Naive B cell (primary cell): ENCODE data around the gene PRRT4. TPM values are rescaled to one million over a fixed set of nuclear protein-coding genes. Genes with fewer than 3 reads are reported as not detected.
A peak's percentile ranks its signal among the peaks of the same experiment; 100 is the strongest.

Experiments
- ATAC-seq, 2 donors: fragments of 150-1000 bp; cut with Tn5 transposase; 2 replicates each; pipeline ENCODE4 v1.10.0; 2021; ENCODE audit warnings: low read depth in 2 of 2, mild to moderate bottlenecking in 2 of 2, moderate library complexity in 2 of 2
- DNase-seq: peaks from one replicate; pipeline ENCODE4 v3.0.0; 2022
- H3K27ac Mint-ChIP-seq, 6 donors: one replicate each; pipeline ENCODE4 v1.8.0; 2020 to 2022; ENCODE audit warnings: mild to moderate bottlenecking in 6 of 6, mixed read lengths in 6 of 6, moderate library complexity in 5 of 6, inconsistent platforms in 2 of 6
- H3K27me3 Mint-ChIP-seq, 3 donors: one replicate each; pipeline ENCODE4 v1.8.0; 2021 to 2022; ENCODE audit warnings: mixed read lengths in 3 of 3, mild to moderate bottlenecking in 1 of 3
- H3K36me3 Mint-ChIP-seq, 2 donors: one replicate each; pipeline ENCODE4 v1.8.0; 2020 to 2022; ENCODE audit warnings: mixed read lengths in 2 of 2, inconsistent platforms in 1 of 2, mild to moderate bottlenecking in 1 of 2
- H3K4me1 Mint-ChIP-seq, 3 donors: one replicate each; pipeline ENCODE4 v1.8.0; 2020 to 2022; ENCODE audit warnings: mixed read lengths in 3 of 3, inconsistent platforms in 1 of 3, mild to moderate bottlenecking in 1 of 3, moderate library complexity in 1 of 3
- H3K4me3 Mint-ChIP-seq, 8 donors: one replicate each; pipeline ENCODE4 v1.8.0; 2020 to 2022; ENCODE audit warnings: mild to moderate bottlenecking in 8 of 8, mixed read lengths in 8 of 8, moderate library complexity in 8 of 8, inconsistent platforms in 2 of 8
- H3K9me3 Mint-ChIP-seq, 7 donors: one replicate each; pipeline ENCODE4 v1.8.0; 2020 to 2022; ENCODE audit warnings: mixed read lengths in 7 of 7, mild to moderate bottlenecking in 5 of 7, inconsistent platforms in 2 of 7, moderate library complexity in 1 of 7
- polyA plus RNA-seq, 6 donors: library from polyadenylated mRNA; unstranded; fragments of 300-500 nt; fragmentation: Illumina TruSeq; gene quantifications; one replicate each; pipeline ENCODE4 v1.2.3, GENCODE V29; 2021; ENCODE audit warnings: low read depth in 6 of 6

Gene PRRT4
- not detected for polyA plus RNA-seq

DNA sequence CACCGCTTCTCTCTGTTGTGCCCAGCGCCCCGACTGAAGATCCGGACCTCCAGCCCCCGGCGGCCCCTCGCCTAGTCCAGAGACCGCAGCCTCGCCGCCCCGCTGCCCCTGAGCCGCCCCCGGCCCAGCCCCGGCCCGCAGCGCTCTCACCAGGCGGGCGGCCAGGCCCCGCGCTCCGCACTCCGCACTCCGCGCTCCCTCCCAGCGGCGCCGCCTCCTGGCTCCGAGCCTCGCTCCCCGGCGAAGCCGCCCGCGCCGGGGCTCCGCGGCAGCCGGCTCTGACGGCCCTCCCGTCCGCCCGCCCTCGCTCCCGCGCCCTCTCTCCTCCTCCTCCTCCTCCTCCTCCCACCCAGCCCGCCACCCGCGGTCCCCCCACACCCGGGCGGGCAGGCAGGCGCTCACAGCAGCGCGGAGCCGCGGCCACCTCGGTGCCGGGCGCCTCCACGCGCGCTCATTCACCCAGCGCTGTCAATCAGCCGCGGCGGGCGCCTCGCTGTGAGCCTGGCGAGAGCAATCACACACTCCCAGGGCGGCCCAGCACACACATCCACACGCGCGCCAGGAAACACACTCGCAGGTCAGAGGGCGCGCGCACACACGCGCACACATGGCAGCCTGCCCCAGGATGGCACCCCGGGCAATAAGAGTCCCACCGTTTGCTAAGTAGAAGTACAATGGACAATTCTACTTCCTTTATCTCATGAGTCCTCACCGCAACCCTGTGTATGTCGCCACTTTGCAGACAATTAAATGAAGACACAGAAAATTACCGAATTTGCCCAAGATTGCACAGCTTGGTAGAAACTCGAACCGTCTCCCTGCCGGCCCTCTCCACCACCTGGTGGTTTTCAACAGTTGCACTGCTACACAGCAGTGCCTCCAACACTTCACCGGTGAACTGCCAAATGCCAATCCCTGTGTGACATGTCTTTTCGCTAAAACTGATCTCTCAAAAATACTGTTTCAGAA lies at the start of gene PRRT4:
PRRT4 (minus strand) TSS at position 280 of the 969 bp plus-strand sequence.
- Mint-ChIP-seq H3K27me3 (peaks cover 58 to 87% (median 81%) of the 10 kb centered on the region in 3 donors), H3K27ac (peak within 1 kb of the TSS in 2 of 6 donors; percentile 9 to 44), H3K36me3 (no peaks in the 10 kb centered on the region), H3K9me3 (no peaks in the 10 kb centered on the region), H3K4me1 (peaks cover 17 to 18% (median 18%) of the 10 kb centered on the region in 3 donors), H3K4me3 (peak within 1 kb of the TSS; percentile 77 to 92 (median 86))
- DNase-seq (peak; percentile 17), ATAC-seq (peak; percentile 69 to 73)

DNA sequence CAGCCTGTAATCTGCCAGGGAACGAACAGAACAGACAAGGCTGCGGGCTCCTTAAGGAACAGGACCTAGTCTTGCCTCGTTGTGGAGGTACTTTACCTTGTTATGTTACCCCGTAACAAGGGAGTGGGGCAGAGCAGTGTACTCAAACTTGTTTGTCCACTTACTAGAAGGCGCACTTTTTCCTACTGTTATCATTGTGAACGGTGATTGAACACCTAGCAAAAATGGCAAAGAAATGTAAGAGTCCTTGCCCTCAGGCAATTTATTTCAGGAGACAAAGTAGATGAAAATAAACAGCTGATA lies 48.9 kb upstream of the PRRT4 start:
- H3K27me3 Mint-ChIP-seq = no peaks in the 10 kb centered on the region
- ATAC-seq (no peak), DNase-seq (no peak)
- H3K4me1 Mint-ChIP-seq = peaks cover 31 to 34% (median 33%) of the 10 kb centered on the region in 3 donors
- H3K4me3 Mint-ChIP-seq = peak overlapping the region; percentile 85 to 96 (median 92)
- H3K36me3 Mint-ChIP-seq = no peaks in the 10 kb centered on the region
- peak overlapping the region in 5 of 6 donors; percentile 42 to 90 (median 88) for H3K27ac Mint-ChIP-seq
- no peaks in the 10 kb centered on the region for H3K9me3 Mint-ChIP-seq

- DNase-seq (peak; percentile 87), ATAC-seq (peak; percentile 79 to 80)
- peaks cover 33 to 37% (median 37%) of the 10 kb centered on the region in 3 donors for H3K4me1 Mint-ChIP-seq
- H3K4me3 Mint-ChIP-seq = peak within 1 kb of the TSS; percentile 87 to 96 (median 93)
- no peaks in the 10 kb centered on the region for H3K36me3 Mint-ChIP-seq
- no peaks in the 10 kb centered on the region for H3K27me3 Mint-ChIP-seq
- peak within 1 kb of the TSS; percentile 69 to 90 (median 88) for H3K27ac Mint-ChIP-seq
- H3K9me3 Mint-ChIP-seq = no peaks in the 10 kb centered on the region
Observed at GRCh38 chr7:128409596-128410450, 48.3 kb upstream of the PRRT4 start, which contains the start of gene IMPDH1. Gene IMPDH1, minus strand, starts transcription at chr7:128409982. Its CDS starts 81 bp downstream, at chr7:128409901.

- Mint-ChIP-seq H3K4me1 (peaks cover 37 to 45% (median 44%) of the 10 kb centered on the region in 3 donors), H3K9me3 (no peaks in the 10 kb centered on the region), H3K4me3 (peak overlapping the region; percentile 87 to 94 (median 92)), H3K27ac (peak overlapping the region in 5 of 6 donors; percentile 36 to 90 (median 84)), H3K36me3 (no peaks in the 10 kb centered on the region), H3K27me3 (no peaks in the 10 kb centered on the region)
- DNase-seq (no peak), ATAC-seq (no peak)
Observed at GRCh38 chr7:128408709-128409595, 47.5 kb upstream of the PRRT4 start.

DNA sequence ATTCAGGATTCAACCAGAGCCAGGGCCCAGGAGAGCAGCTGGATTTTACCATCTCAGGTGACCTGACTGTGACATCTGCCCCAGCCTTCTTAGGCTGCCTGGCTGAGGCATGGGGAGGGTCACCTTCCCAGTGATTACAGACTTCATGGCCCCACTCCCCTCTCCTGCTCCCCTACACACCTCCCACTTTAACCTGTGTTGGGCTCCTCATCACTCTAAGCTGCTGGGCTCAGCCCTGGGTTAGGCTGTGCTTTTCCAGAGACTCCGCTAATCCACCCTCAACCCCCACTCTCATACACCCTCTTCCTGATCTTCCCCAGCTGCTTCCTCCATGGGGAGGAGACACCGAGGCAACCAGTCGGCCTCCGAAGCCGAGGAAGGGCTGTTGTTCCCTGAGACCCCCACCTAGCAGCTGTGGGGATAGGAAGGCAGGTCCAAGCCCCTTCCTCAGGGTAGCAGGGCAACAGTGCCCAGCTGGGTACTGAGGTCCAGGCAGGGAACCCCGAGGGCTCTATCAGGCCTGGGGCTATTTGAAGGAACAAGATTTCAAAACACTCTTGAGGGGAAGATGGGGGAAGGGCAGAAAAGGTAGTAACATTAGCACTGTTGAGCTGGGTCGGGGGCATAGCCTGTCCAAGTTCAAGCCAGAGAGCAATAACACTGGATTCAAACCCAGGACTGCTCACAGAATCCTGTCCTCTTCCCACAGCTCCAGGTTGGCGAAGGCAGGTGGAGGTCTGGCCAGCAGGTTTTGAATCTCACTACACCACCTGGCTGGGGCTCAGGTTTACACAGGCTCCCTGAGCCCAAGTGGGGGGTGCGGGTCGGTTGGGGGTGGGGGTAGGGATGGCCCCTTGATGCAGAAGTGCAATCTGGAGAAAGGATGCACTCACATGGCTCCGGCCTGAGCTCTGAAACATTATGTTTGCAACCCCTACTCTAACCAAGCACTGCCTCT lies 46.5 kb upstream of the PRRT4 start:
- Mint-ChIP-seq H3K4me3 (peak overlapping the region; percentile 26 to 94 (median 92)), H3K4me1 (peaks cover 38 to 48% (median 46%) of the 10 kb centered on the region in 3 donors), H3K9me3 (no peaks in the 10 kb centered on the region), H3K27me3 (no peaks in the 10 kb centered on the region), H3K36me3 (no peaks in the 10 kb centered on the region), H3K27ac (peak overlapping the region in 2 of 6 donors; percentile 7 to 92)
- ATAC-seq (no peak), DNase-seq (no peak)

DNA sequence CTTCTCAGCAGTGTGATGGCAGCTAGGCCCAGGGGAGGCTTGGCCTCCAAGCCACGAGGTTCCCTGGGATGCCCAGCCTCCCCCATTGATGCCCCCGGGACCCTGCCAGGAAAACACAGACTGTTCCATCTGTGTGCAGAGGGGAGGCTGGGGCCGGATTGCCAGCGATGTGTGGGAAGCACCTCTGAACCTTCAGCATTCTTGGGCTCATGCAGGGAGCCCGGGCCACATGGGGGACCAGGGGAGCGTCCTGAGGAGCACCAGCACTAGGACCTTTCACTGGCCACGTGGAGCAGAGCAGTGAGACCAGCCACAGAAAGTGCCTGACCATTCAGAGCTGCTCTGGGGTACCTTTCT lies 45.7 kb upstream of the PRRT4 start:
- DNase-seq (no peak), ATAC-seq (no peak)
- no peaks in the 10 kb centered on the region for H3K9me3 Mint-ChIP-seq
- peak overlapping the region in 6 of 8 donors; percentile 57 to 93 (median 88) for H3K4me3 Mint-ChIP-seq
- no peaks in the 10 kb centered on the region for H3K36me3 Mint-ChIP-seq
- peaks cover 38 to 48% (median 46%) of the 10 kb centered on the region in 3 donors for H3K4me1 Mint-ChIP-seq
- no peaks in the 10 kb centered on the region for H3K27me3 Mint-ChIP-seq
- H3K27ac Mint-ChIP-seq = peak overlapping the region in 2 of 6 donors; percentile 29 to 76

- no peaks in the 10 kb centered on the region for H3K27me3 Mint-ChIP-seq
- no peaks in the 10 kb centered on the region for H3K36me3 Mint-ChIP-seq
- H3K9me3 Mint-ChIP-seq = no peaks in the 10 kb centered on the region
- peak overlapping the region; percentile 77 to 93 (median 88) for H3K4me3 Mint-ChIP-seq
- peak overlapping the region in 4 of 6 donors; percentile 39 to 82 (median 70) for H3K27ac Mint-ChIP-seq
- DNase-seq (no peak), ATAC-seq (no peak)
- peaks cover 38 to 48% (median 46%) of the 10 kb centered on the region in 3 donors for H3K4me1 Mint-ChIP-seq
Observed at GRCh38 chr7:128406314-128407232, 45.1 kb upstream of the PRRT4 start.

GRCh38 chr7:128405471-128406313 lies 44.2 kb upstream of the PRRT4 start:
- DNase-seq (peak; percentile 59), ATAC-seq (peak; percentile 25 to 32)
- no peaks in the 10 kb centered on the region for H3K27me3 Mint-ChIP-seq
- H3K4me1 Mint-ChIP-seq = peaks cover 38 to 51% (median 48%) of the 10 kb centered on the region in 3 donors
- H3K36me3 Mint-ChIP-seq = no peaks in the 10 kb centered on the region
- H3K4me3 Mint-ChIP-seq = peak overlapping the region; percentile 80 to 91 (median 87)
- peak overlapping the region in 2 of 6 donors; percentile 42 to 76 for H3K27ac Mint-ChIP-seq
- H3K9me3 Mint-ChIP-seq = no peaks in the 10 kb centered on the region

- Mint-ChIP-seq H3K4me1 (peaks cover 34 to 47% (median 45%) of the 10 kb centered on the region in 3 donors), H3K27me3 (no peaks in the 10 kb centered on the region), H3K4me3 (peak overlapping the region; percentile 80 to 90 (median 86)), H3K36me3 (no peaks in the 10 kb centered on the region), H3K27ac (peak overlapping the region in 2 of 6 donors; percentile 63 to 78), H3K9me3 (no peaks in the 10 kb centered on the region)
- DNase-seq (no peak), ATAC-seq (no peak)
Observed at GRCh38 chr7:128404886-128405470, 43.5 kb upstream of the PRRT4 start.

- peaks cover 33 to 45% (median 43%) of the 10 kb centered on the region in 3 donors for H3K4me1 Mint-ChIP-seq
- H3K4me3 Mint-ChIP-seq = peak overlapping the region; percentile 51 to 88 (median 84)
- ATAC-seq (no peak), DNase-seq (no peak)
- peak overlapping the region in 1 of 6 donors; percentile 42 for H3K27ac Mint-ChIP-seq
- no peaks in the 10 kb centered on the region for H3K9me3 Mint-ChIP-seq
- H3K36me3 Mint-ChIP-seq = no peaks in the 10 kb centered on the region
- H3K27me3 Mint-ChIP-seq = no peaks in the 10 kb centered on the region
Observed at GRCh38 chr7:128404143-128404681, 42.7 kb upstream of the PRRT4 start.
